HepG2 (cell line): Measurements from ENCODE around the gene USP1. TPM values are rescaled to one million over a fixed set of nuclear protein-coding genes. Genes with fewer than 3 reads are reported as not detected.

Experiments
- ATAC-seq: fragments of 200-7000 bp; cut with Tn5 transposase; 3 replicates; pipeline ENCODE4 v1.9.1; 2020; ENCODE audit warnings: mild to moderate bottlenecking, moderate library complexity
- BruUV-seq: library from RNA; stranded (reverse); fragments of 400-500 nt; replicated peaks from 2 replicates; lab custom pipeline; 2021; lab: Mats Ljungman, UMichigan
- CTCF ChIA-PET: fragments of 300-600 bp; formaldehyde crosslinking; extraction: SDS; loops from one replicate; lab custom pipeline; 2021; ENCODE audit warnings: low total read pairs, inconsistent platforms, low intra/inter-chr PET ratio; lab: Yijun Ruan, JAX
- POLR2A ChIA-PET: fragments of 350-600 bp; sonication (Branson Sonifier 250); formaldehyde crosslinking; loops from one replicate; lab custom pipeline; 2020; ENCODE audit warnings: antibody characterized with exemption, inconsistent platforms; lab: Yijun Ruan, JAX
- DNase-seq: peaks from one replicate; pipeline ENCODE4 v3.0.0-alpha.2; 2015; ENCODE audit warnings: low spot score
- FAIRE-seq: peaks from 3 replicates; lab custom pipeline; 2011; peaks lifted over from hg19 to GRCh38; lab: Jason Lieb, UNC
- H2AFZ ChIP-seq: one replicate; pipeline ENCODE4 v1.6.1; 2011; ENCODE audit warnings: low read length, inconsistent platforms
- H3K27ac ChIP-seq: fragments of 300-600 bp; 3 replicates; pipeline ENCODE4 v1.8.0; 2011; ENCODE audit warnings: mixed run types, mild to moderate bottlenecking, mixed read lengths, low read length, inconsistent platforms; ENCODE audit not compliant: insufficient read depth; ENCODE audit errors: extremely low read length
- H3K27me3 ChIP-seq, 2 experiments: fragments of 200-600 bp in 1 of 2; 2 replicates in 1 of 2; 3 replicates in 1 of 2; pipeline versions ENCODE4 v1.6.0 to v1.8.0; 2011; ENCODE audit warnings: low read length in 2 of 2, mild to moderate bottlenecking in 2 of 2, moderate library complexity in 2 of 2, inconsistent platforms in 1 of 2; ENCODE audit not compliant: insufficient read depth in 2 of 2, control insufficient read depth in 1 of 2
- H3K36me3 ChIP-seq, 2 experiments: fragments of 200-600 bp in 1 of 2; replicated peaks in 1 of 2; 2 replicates in 1 of 2; 3 replicates in 1 of 2; pipeline versions ENCODE4 v1.5.1 to v1.8.0; 2011; ENCODE audit warnings: low read length in 2 of 2, inconsistent platforms in 1 of 2; ENCODE audit not compliant: insufficient read depth in 2 of 2, control insufficient read depth in 1 of 2
- H3K4me1 ChIP-seq: 2 replicates; pipeline ENCODE4 v1.5.1; 2012; ENCODE audit warnings: low read length, inconsistent platforms; ENCODE audit not compliant: insufficient read depth
- H3K4me2 ChIP-seq: 2 replicates; pipeline ENCODE4 v1.6.0; 2011; ENCODE audit warnings: low read depth, low read length, inconsistent platforms
- H3K4me3 ChIP-seq, 3 experiments: fragments of 200-600 bp in 1 of 3; sonication (generic), shearing (Covaris generic) in 1 of 3; replicated peaks in 1 of 3; 2 replicates each; pipeline ENCODE4 v1.5.1; 2011 to 2016; ENCODE audit warnings: low read length in 3 of 3, inconsistent platforms in 2 of 3, low read depth in 2 of 3, mild to moderate bottlenecking in 2 of 3, control low read depth in 1 of 3, mixed read lengths in 1 of 3; ENCODE audit not compliant: insufficient read depth in 1 of 3
- H3K79me2 ChIP-seq: one replicate; pipeline ENCODE4 v1.6.1; 2011; ENCODE audit warnings: low read length, inconsistent platforms; ENCODE audit not compliant: insufficient read depth
- H3K9ac ChIP-seq: 2 replicates; pipeline ENCODE4 v1.6.0; 2011; ENCODE audit warnings: mild to moderate bottlenecking, low read depth, low read length, inconsistent platforms; ENCODE audit not compliant: insufficient read depth
- H3K9me3 ChIP-seq: 2 replicates; pipeline ENCODE4 v1.5.1; 2012; ENCODE audit warnings: mild to moderate bottlenecking, low read length
- H4K20me1 ChIP-seq: 2 replicates; pipeline ENCODE4 v1.6.0; 2011; ENCODE audit warnings: inconsistent platforms, mild to moderate bottlenecking, low read length, moderate library complexity; ENCODE audit not compliant: insufficient read depth
- CEBPB ChIP-seq: IDR thresholded peaks from 2 replicates; pipeline ENCODE4 v1.6.1; 2011; ENCODE audit warnings: low read depth, low read length, improper control_type of control experiment, borderline replicate concordance
- CEBPG ChIP-seq: IDR thresholded peaks from 2 replicates; pipeline ENCODE4 v1.6.1; 2016
- DDIT3 ChIP-seq: sonication (generic); formaldehyde crosslinking; IDR thresholded peaks from 2 replicates; pipeline ENCODE4 v1.4.0; 2020; ENCODE audit warnings: mild to moderate bottlenecking, missing genetic modification reagents
- E2F5 ChIP-seq: sonication (generic); formaldehyde crosslinking; conservative IDR thresholded peaks from 2 replicates; pipeline ENCODE4 v1.4.0; 2020; ENCODE audit warnings: missing genetic modification reagents
- IRF9 ChIP-seq: sonication (generic); formaldehyde crosslinking; IDR thresholded peaks from 2 replicates; pipeline ENCODE4 v1.8.0; 2022; ENCODE audit warnings: missing genetic modification reagents, mild to moderate bottlenecking, borderline replicate concordance
- KLF6 ChIP-seq: IDR thresholded peaks from 2 replicates; pipeline ENCODE4 v1.8.0; 2016; ENCODE audit warnings: missing biosample characterization, missing genetic modification reagents
- MIER3 ChIP-seq: IDR thresholded peaks from 2 replicates; pipeline ENCODE4 v1.6.1; 2016; ENCODE audit warnings: missing compliant biosample characterization, borderline replicate concordance
- RBM39 ChIP-seq: fragments of 200-400 bp; formaldehyde crosslinking; IDR thresholded peaks from one replicate; pipeline ENCODE4 v1.6.1; 2018; ENCODE audit warnings: antibody characterized with exemption, mild to moderate bottlenecking, low read depth, low read length; ENCODE audit not compliant: poor library complexity, severe bottlenecking
- SNAPC4 ChIP-seq: sonication (generic); formaldehyde crosslinking; IDR thresholded peaks from 2 replicates; pipeline ENCODE4 v1.4.0; 2020; ENCODE audit warnings: mild to moderate bottlenecking, missing genetic modification reagents
- TEAD3 ChIP-seq: optimal IDR thresholded peaks from 2 replicates; pipeline ENCODE3; 2016; ENCODE audit warnings: borderline replicate concordance
- ZBTB39 ChIP-seq: sonication (generic); formaldehyde crosslinking; IDR thresholded peaks from 2 replicates; pipeline ENCODE4 v1.5.0; 2020; ENCODE audit warnings: missing genetic modification reagents
- ZFP82 ChIP-seq: sonication (generic); formaldehyde crosslinking; IDR thresholded peaks from 2 replicates; pipeline ENCODE4 v1.5.1; 2020; ENCODE audit warnings: mild to moderate bottlenecking, missing genetic modification reagents, borderline replicate concordance
- ZNF251 ChIP-seq: sonication (generic); formaldehyde crosslinking; IDR thresholded peaks from 2 replicates; pipeline ENCODE4 v1.9.0; 2021; ENCODE audit warnings: mild to moderate bottlenecking, missing genetic modification reagents
- ZNF264 ChIP-seq: sonication (generic); formaldehyde crosslinking; IDR thresholded peaks from 2 replicates; pipeline ENCODE4 v1.4.0; 2020; ENCODE audit warnings: missing genetic modification reagents
- ZNF740 ChIP-seq: sonication (generic); formaldehyde crosslinking; IDR thresholded peaks from 2 replicates; pipeline ENCODE4 v1.4.0; 2020; ENCODE audit warnings: missing genetic modification reagents
- WGBS: methylation state at CpG from one replicate; pipeline ENCODE4 v1.1.6; 2017; ENCODE audit warnings: low lambda C conversion rate; 5-methylcytosine and 5-hydroxymethylcytosine counted together
- in situ Hi-C: cut with HindIII; loops from 2 replicates; pipeline ENCODE4 v1.10.0; 2017; ENCODE audit warnings: low pct_unique_long_range_greater_than_20kb; ENCODE audit not compliant: extremely low pct_ligation_motif_present
- intact Hi-C: fragments of 100-400 bp; cut with micrococcal nuclease; formaldehyde crosslinking; loops from one replicate; pipeline ENCODE4 v1.10.0; 2022; ENCODE audit not compliant: unreplicated experiment
- polyA plus RNA-seq, 8 experiments: library from polyadenylated mRNA; depleted of rRNA in 3 of 8; stranded (reverse) in 7 of 8; unstranded in 1 of 8; fragments of >200 nt; fragmentation: Illumina TruSeq in 4 of 8; extraction: Trizol in 4 of 8; gene quantifications; 2 replicates each; pipeline versions ENCODE4 v1.2.1 to v1.2.3, GENCODE V29; 2011 to 2016; ENCODE audit warnings: low read depth in 4 of 8, missing spikeins in 1 of 8, mixed read lengths in 1 of 8; ENCODE audit not compliant: insufficient read depth in 1 of 8
- total RNA-seq, 5 experiments: library from RNA; depleted of rRNA; stranded (reverse); fragments of >200 nt; fragmentation: Illumina TruSeq; extraction: Trizol; gene quantifications; 2 replicates each; pipeline ENCODE4 v1.2.3, GENCODE V29; 2016; ENCODE audit warnings: low read depth in 1 of 5

Gene USP1
- total and polyA plus RNA-seq, 2 of the 13 experiments (the other 11 are each of a cell fraction or from before 2014, with no cell fraction given), result 9.0 to 64.6 TPM

- TF ChIP-seq TEAD3 (no peak), RBM39 (no peak), CEBPG (CRISPR knock-in tag) (no peak), ZNF740 (no peak)
Observed at GRCh38 chr1:62492521-62492920, 55.7 kb downstream of the USP1 start (continued).

GRCh38 chr1:62493656-62494055 lies 56.8 kb downstream of the USP1 start:
- POLR2A ChIA-PET, result no interaction called here
- intact Hi-C loops, result no loop called here
- TF ChIP-seq KLF6 (CRISPR knock-in tag) (no peak), SNAPC4 (CRISPR knock-in tag) (no peak), CEBPB (no peak), ZNF251 (CRISPR knock-in tag) (no peak), ZBTB39 (CRISPR knock-in tag) (no peak), DDIT3 (CRISPR knock-in tag) (no peak), MIER3 (CRISPR knock-in tag) (no peak), ZFP82 (no peak), IRF9 (CRISPR knock-in tag) (no peak), E2F5 (no peak), ZNF264 (no peak)

More at GRCh38 chr1:62493656-62494055, 56.8 kb downstream of the USP1 start:
- in situ Hi-C loops, result no loop called here
- DNase-seq, result no peak
- Histone ChIP-seq H3K9me3 (no peaks in the 10 kb centered on the region), H3K36me3 (peaks cover 6 to 59% of the 10 kb centered on the region in 2 experiments), H4K20me1 (no peaks in the 10 kb centered on the region), H3K4me1 (no peaks in the 10 kb centered on the region), H3K79me2 (no peaks in the 10 kb centered on the region), H3K4me2 (no peak overlapping the region), H3K27me3 (no peaks in the 10 kb centered on the region), H2AFZ (no peak overlapping the region), H3K9ac (no peak overlapping the region), H3K27ac (no peak overlapping the region), H3K4me3 (no peak overlapping the region)
- 98% methylated on average over 3 of the region's 3 CpGs for WGBS
- CTCF ChIA-PET, result no interaction called here
- no peak for FAIRE-seq
- BruUV-seq, result no TSS peak
- no peak for ATAC-seq
